H1 (cell line): ENCODE results near the gene RPS6KB2. TPM values are rescaled to one million over a fixed set of nuclear protein-coding genes. Genes with fewer than 3 reads are reported as not detected.
A peak's percentile ranks its signal among the peaks of the same experiment; 100 is the strongest.

ENCODE experiments used
- CTCF ChIA-PET: fragments of 300-600 bp; sonication (Branson Sonifier 250); formaldehyde crosslinking; loops from one replicate; lab custom pipeline; 2021; ENCODE audit not compliant: partially characterized antibody; lab: Charles Lee
- POLR2A ChIA-PET: fragments of 300-600 bp; sonication (Branson Sonifier 250); formaldehyde crosslinking; loops from one replicate; lab custom pipeline; 2021; ENCODE audit warnings: inconsistent platforms; ENCODE audit not compliant: partially characterized antibody; lab: Charles Lee
- DNase-seq, 2 experiments: peaks; one replicate each; pipeline versions ENCODE4 v3.0.0 to v3.0.0-alpha.2; 2010 to 2022; ENCODE audit warnings: low spot score in 2 of 2, low read depth in 1 of 2, mixed read lengths in 1 of 2
- FAIRE-seq: peaks from 2 replicates; lab custom pipeline; 2011; peaks lifted over from hg19 to GRCh38; lab: Jason Lieb, UNC
- H2AFZ ChIP-seq: 2 replicates; pipeline ENCODE4 v1.8.1; 2012; ENCODE audit warnings: low read length, inconsistent platforms
- H2AK5ac ChIP-seq: 2 replicates; pipeline ENCODE4 v1.6.1; 2013; ENCODE audit warnings: low read depth, low read length
- H2BK120ac ChIP-seq: replicated peaks from 2 replicates; pipeline ENCODE3; 2013; ENCODE audit warnings: low read depth, low read length, inconsistent platforms
- H2BK12ac ChIP-seq: 2 replicates; pipeline ENCODE4 v1.6.1; 2013; ENCODE audit warnings: low read depth, low read length
- H2BK15ac ChIP-seq: 2 replicates; pipeline ENCODE4 v1.6.1; 2013; ENCODE audit warnings: low read length
- H2BK20ac ChIP-seq: 2 replicates; pipeline ENCODE4 v1.6.1; 2013; ENCODE audit warnings: low read length
- H2BK5ac ChIP-seq: 2 replicates; pipeline ENCODE4 v1.6.1; 2013; ENCODE audit warnings: low read depth, low read length
- H3K14ac ChIP-seq: 2 replicates; pipeline ENCODE4 v1.6.1; 2013; ENCODE audit warnings: inconsistent platforms; ENCODE audit not compliant: insufficient read length
- H3K18ac ChIP-seq: 2 replicates; pipeline ENCODE4 v1.6.1; 2013; ENCODE audit warnings: low read length; ENCODE audit errors: extremely low read depth
- H3K23ac ChIP-seq: 2 replicates; pipeline ENCODE4 v1.6.1; 2013; ENCODE audit warnings: inconsistent platforms; ENCODE audit not compliant: insufficient read length
- H3K23me2 ChIP-seq: 2 replicates; pipeline ENCODE4 v1.6.1; 2013; ENCODE audit warnings: low read depth, low read length
- H3K27ac ChIP-seq: 2 replicates; pipeline ENCODE4 v1.6.1; 2011; ENCODE audit warnings: low read depth, low read length, inconsistent platforms
- H3K27me3 ChIP-seq, 4 experiments: replicated peaks in 1 of 4; 1 replicate in 1 of 4; 2 replicates in 3 of 4; pipeline versions ENCODE4 v1.6.1 to v1.8.1; 2011 to 2013; ENCODE audit warnings: low read length in 3 of 4, mild to moderate bottlenecking in 3 of 4, inconsistent platforms in 2 of 4, mixed read lengths in 2 of 4, moderate library complexity in 1 of 4; ENCODE audit not compliant: control insufficient read depth in 3 of 4, insufficient read depth in 3 of 4; ENCODE audit errors: extremely low read depth in 1 of 4
- H3K36me3 ChIP-seq, 4 experiments: 2 replicates each; pipeline versions ENCODE4 v1.6.1 to v1.8.1; 2011 to 2013; ENCODE audit warnings: mild to moderate bottlenecking in 4 of 4, low read length in 3 of 4, moderate library complexity in 2 of 4, control low read depth in 1 of 4, inconsistent platforms in 1 of 4; ENCODE audit not compliant: insufficient read depth in 4 of 4, control insufficient read depth in 2 of 4
- H3K4ac ChIP-seq: replicated peaks from 2 replicates; pipeline ENCODE3; 2013; ENCODE audit warnings: low read length, low read depth, mixed read lengths, inconsistent platforms; ENCODE audit not compliant: insufficient read length
- H3K4me1 ChIP-seq, 4 experiments: replicated peaks in 1 of 4; 1 replicate in 1 of 4; 2 replicates in 3 of 4; pipeline versions ENCODE4 v1.6.1 to v1.8.1; 2011 to 2013; ENCODE audit warnings: low read length in 3 of 4, inconsistent platforms in 2 of 4, mixed read lengths in 1 of 4; ENCODE audit not compliant: insufficient read depth in 4 of 4, control insufficient read depth in 3 of 4
- H3K4me2 ChIP-seq, 2 experiments: 2 replicates each; pipeline versions ENCODE4 v1.6.1 to v1.8.1; 2011 to 2013; ENCODE audit warnings: low read depth in 2 of 2, low read length in 2 of 2, control low read depth in 1 of 2, inconsistent platforms in 1 of 2, mild to moderate bottlenecking in 1 of 2; ENCODE audit not compliant: insufficient read depth in 1 of 2
- H3K4me3 ChIP-seq, 4 experiments: fragments of 200-600, 300-600 bp in 1 of 4; sonication (generic), shearing (Covaris generic), sonication (Bioruptor Twin) in 1 of 4; 2 replicates each; pipeline versions ENCODE4 v1.5.1 to v1.8.1; 2011 to 2016; ENCODE audit warnings: low read length in 4 of 4, low read depth in 3 of 4, control low read depth in 2 of 4, inconsistent platforms in 2 of 4, mild to moderate bottlenecking in 2 of 4, mixed read lengths in 1 of 4, moderate library complexity in 1 of 4; ENCODE audit not compliant: insufficient read depth in 2 of 4; ENCODE audit errors: extremely low read depth in 1 of 4
- H3K56ac ChIP-seq: replicated peaks from 2 replicates; pipeline ENCODE3; 2013; ENCODE audit warnings: low read depth, mild to moderate bottlenecking, mixed read lengths, low read length, inconsistent platforms; ENCODE audit not compliant: insufficient read length
- H3K79me1 ChIP-seq: 2 replicates; pipeline ENCODE4 v1.6.1; 2013; ENCODE audit warnings: low read depth, low read length, control low read depth
- H3K79me2 ChIP-seq, 2 experiments: 2 replicates each; pipeline versions ENCODE4 v1.6.1 to v1.8.1; 2012 to 2013; ENCODE audit warnings: low read length in 2 of 2, mild to moderate bottlenecking in 2 of 2, inconsistent platforms in 1 of 2; ENCODE audit not compliant: insufficient read depth in 2 of 2, control insufficient read depth in 1 of 2
- H3K9ac ChIP-seq, 4 experiments: replicated peaks in 1 of 4; 1 replicate in 1 of 4; 2 replicates in 3 of 4; pipeline versions ENCODE4 v1.6.1 to v1.8.1; 2011 to 2013; ENCODE audit warnings: low read depth in 3 of 4, low read length in 3 of 4, control low read depth in 2 of 4, mild to moderate bottlenecking in 2 of 4, moderate library complexity in 2 of 4, inconsistent platforms in 1 of 4; ENCODE audit errors: extremely low read depth in 1 of 4
- H3K9me3 ChIP-seq, 2 experiments: 2 replicates each; pipeline versions ENCODE4 v1.6.1 to v1.8.1; 2012 to 2013; ENCODE audit warnings: mild to moderate bottlenecking in 2 of 2, moderate library complexity in 2 of 2, control low read depth in 1 of 2, inconsistent platforms in 1 of 2, low read depth in 1 of 2, low read length in 1 of 2, mixed read lengths in 1 of 2; ENCODE audit not compliant: insufficient read depth in 2 of 2
- H4K20me1 ChIP-seq, 2 experiments: replicated peaks in 1 of 2; 2 replicates each; pipeline versions ENCODE3 to v1.8.1; 2011 to 2013; ENCODE audit warnings: inconsistent platforms in 2 of 2, low read length in 2 of 2, mild to moderate bottlenecking in 1 of 2; ENCODE audit not compliant: insufficient read depth in 2 of 2, control insufficient read depth in 1 of 2
- H4K5ac ChIP-seq: 2 replicates; pipeline ENCODE4 v1.6.1; 2013; ENCODE audit warnings: low read length, low read depth, mixed read lengths, inconsistent platforms; ENCODE audit not compliant: insufficient read length
- H4K8ac ChIP-seq: 2 replicates; pipeline ENCODE4 v1.8.0; 2013; ENCODE audit warnings: mild to moderate bottlenecking, moderate library complexity, low read length, inconsistent platforms; ENCODE audit not compliant: insufficient read depth; ENCODE audit errors: extremely low read depth
- H4K91ac ChIP-seq: replicated peaks from 2 replicates; pipeline ENCODE3; 2013; ENCODE audit warnings: low read length, mixed read lengths, inconsistent platforms; ENCODE audit not compliant: insufficient read length
- CBX8 ChIP-seq: fragments of 300-800, 300-1000 bp; sonication (generic); IDR thresholded peaks from 2 replicates; pipeline ENCODE4 v1.7.1; 2016; ENCODE audit warnings: low read depth, low read length, borderline replicate concordance
- EP300 ChIP-seq, 2 experiments: IDR thresholded peaks; 1 replicate in 1 of 2; 2 replicates in 1 of 2; pipeline ENCODE4 v1.6.1; 2011 to 2012; ENCODE audit warnings: low read depth in 2 of 2, low read length in 2 of 2, mild to moderate bottlenecking in 2 of 2, borderline replicate concordance in 1 of 2, inconsistent platforms in 1 of 2, moderate library complexity in 1 of 2
- GABPA ChIP-seq: IDR thresholded peaks from 2 replicates; pipeline ENCODE4 v1.6.1; 2011; ENCODE audit warnings: mild to moderate bottlenecking, low read length, moderate library complexity, borderline replicate concordance; ENCODE audit not compliant: insufficient read depth
- GTF2F1 ChIP-seq: IDR thresholded peaks from 2 replicates; pipeline ENCODE4 v1.6.1; 2012; ENCODE audit warnings: low read depth, low read length, improper control_type of control experiment, borderline replicate concordance
- SUZ12 ChIP-seq: fragments of 200-600 bp; sonication (generic); IDR thresholded peaks from 2 replicates; pipeline ENCODE4 v1.6.1; 2012; ENCODE audit warnings: mild to moderate bottlenecking, inconsistent platforms, low read length, moderate library complexity, mixed read lengths
- YY1 ChIP-seq: IDR thresholded peaks from 2 replicates; pipeline ENCODE4 v1.6.1; 2011; ENCODE audit warnings: low read depth, mild to moderate bottlenecking, low read length
- WGBS, 2 experiments: shearing (Covaris generic) in 1 of 2; methylation state at CpG; one replicate each; pipeline versions ENCODE4 v1.1.6 to v1.1.7; 2013 to 2015; ENCODE audit warnings: low lambda C conversion rate in 2 of 2, mixed read lengths in 2 of 2, inconsistent platforms in 1 of 2, low coverage in 1 of 2, missing lambda C conversion rate in 1 of 2; ENCODE audit not compliant: insufficient replicate concordance in 2 of 2, insufficient coverage in 1 of 2, insufficient read length in 1 of 2; ENCODE audit errors: extremely low coverage in 1 of 2, missing lambda C conversion rate in 1 of 2; 5-methylcytosine and 5-hydroxymethylcytosine counted together
- polyA plus RNA-seq, 7 experiments: library from polyadenylated mRNA; depleted of rRNA in 3 of 7; stranded (reverse) in 5 of 7; unstranded in 2 of 7; fragments of >200 nt in 5 of 7; fragments of 200-250 nt in 2 of 7; gene quantifications; 1 replicate in 5 of 7; 2 replicates in 1 of 7; 4 replicates in 1 of 7; pipeline versions ENCODE4 v1.2.1 to v1.2.3, GENCODE V29; 2011 to 2013; ENCODE audit warnings: missing spikeins in 2 of 7, mixed read lengths in 2 of 7
- total RNA-seq: library from RNA; stranded (reverse); fragmentation: NEBNext Ultra II Directional; extraction: Animal tissue kit (Norgen Biotek cat#: 25700); gene quantifications from 2 replicates; pipeline ENCODE4 v1.2.1, GENCODE V29; 2021

The RPS6KB2 gene
- total and polyA plus RNA-seq, 2 of the 8 experiments (the other 6 are each of a cell fraction or from before 2014, with no cell fraction given): 41.0 to 47.1 TPM

- H3K23me2 ChIP-seq: peaks cover 6% of the 10 kb centered on the region; the same call in 1 of the 2 replicates
- POLR2A ChIA-PET: interaction anchor here (0.6 to 1.9 kb wide), 8 partner anchors 9 to 1869 kb away, joined by 3 to 6 read pairs (median 3); partner anchors contain the start of genes CARNS1 and PTPRCAP
Measured at GRCh38 chr11:67397536-67397935, 30.8 kb upstream of the RPS6KB2 start.

More at GRCh38 chr11:67397536-67397935, 30.8 kb upstream of the RPS6KB2 start:
- no peak overlapping the region for H2AFZ ChIP-seq
- H2BK5ac ChIP-seq: 0 out of 2 replicates have a peak overlapping the region, but pooled peaks have one; percentile 35
- H3K79me2 ChIP-seq: peaks cover 0 to 10% of the 10 kb centered on the region in 2 experiments; a peak in 2 of 4 replicates
- H3K4ac ChIP-seq: no peak overlapping the region
- FAIRE-seq: no peak
- no peak overlapping the region for H2BK15ac ChIP-seq
- peaks cover 0 to 13% (median 5%) of the 10 kb centered on the region in 4 experiments; a peak in 6 of 7 replicates for H3K4me1 ChIP-seq
- no peak overlapping the region for H4K91ac ChIP-seq
- H3K4me3 ChIP-seq: no peak overlapping the region
- no peak for DNase-seq
- no peak overlapping the region for H4K5ac ChIP-seq
- peaks cover 6% of the 10 kb centered on the region for H3K79me1 ChIP-seq
- H3K27ac ChIP-seq: no peak overlapping the region
- CTCF ChIA-PET: interaction anchor here (0.8 to 34.8 kb wide), 4 partner anchors 9 to 85 kb away, joined by 3 to 1305 read pairs (median 4); partner anchors contain the start of genes AIP and POLD4
- no peak overlapping the region for H3K9ac ChIP-seq
- no peak overlapping the region for H2AK5ac ChIP-seq
- peaks cover 6 to 25% (median 18%) of the 10 kb centered on the region in 4 experiments; a peak in 6 of 8 replicates for H3K36me3 ChIP-seq
- H4K8ac ChIP-seq: no peak overlapping the region
- H3K14ac ChIP-seq: no peak overlapping the region
- no peaks in the 10 kb centered on the region for H3K27me3 ChIP-seq
- no peak overlapping the region; a peak in 1 of 4 replicates for H3K4me2 ChIP-seq
- TF ChIP-seq YY1: no peak
- TF ChIP-seq SUZ12: no peak
- TF ChIP-seq EP300 (IDR thresholded peaks at IDR 0.05; ENCODE audit: borderline replicate concordance in 1 of 2, low read depth in 2 of 2, low read length in 2 of 2): no peak
- TF ChIP-seq CBX8: no peak
- TF ChIP-seq GABPA: no peak
- no peak for TF ChIP-seq GTF2F1
- TF ChIP-seq, all 59 proteins: peak for 0
- no peak overlapping the region for H2BK12ac ChIP-seq
- H2BK20ac ChIP-seq: no peak overlapping the region
- no peak overlapping the region for H3K18ac ChIP-seq
- 91% methylated on average over 6 of the region's 6 CpGs; no CpG with 5 or more reads in 1 of the 2 experiments for WGBS, 2 experiments
- peaks cover 0 to 14% of the 10 kb centered on the region in 2 experiments for H4K20me1 ChIP-seq
- H2BK120ac ChIP-seq: no peak overlapping the region
- no peak overlapping the region for H3K23ac ChIP-seq
- H3K56ac ChIP-seq: no peak overlapping the region
- no peaks in the 10 kb centered on the region for H3K9me3 ChIP-seq
